ENCODE measurements around the gene TGFB2. TPM values are rescaled to one million over a fixed set of nuclear protein-coding genes. Genes with fewer than 3 reads are reported as not detected.

TGFB2 gene
- total RNA-seq, 2 experiments from 2014 or later: 0.11 TPM

- H3K27me3 Mint-ChIP-seq: no peaks in the 10 kb centered on the region
- H3K9me3 Mint-ChIP-seq: peaks cover 4% of the 10 kb centered on the region
- CTCF ChIA-PET: no interaction called here
- H3K4me1 Mint-ChIP-seq (ENCODE audit: low read depth): no peaks in the 10 kb centered on the region
- no peaks in the 10 kb centered on the region for H3K36me3 Mint-ChIP-seq (ENCODE audit: low read depth)
- TF ChIP-seq CTCF (IDR thresholded peaks at IDR 0.05): no peak
- no peak overlapping the region for H3K4me3 ChIP-seq (ENCODE audit: low read length)
- H3K9me3 ChIP-seq (ENCODE audit: control insufficient read depth in 1 of 2, insufficient read depth in 1 of 2, low read length in 2 of 2): peaks cover 0 to 8% of the 10 kb centered on the region in 2 experiments
- no peaks in the 10 kb centered on the region for H3K4me1 ChIP-seq (ENCODE audit: insufficient read depth, low read length)
- H3K27me3 ChIP-seq (ENCODE audit: control insufficient read depth in 1 of 2, insufficient read depth in 2 of 2, low read length in 2 of 2): no peaks in the 10 kb centered on the region
- ATAC-seq (ENCODE audit: poor library complexity): no peak
- no peak overlapping the region for H3K4me3 Mint-ChIP-seq
- POLR2A ChIA-PET: no interaction called here
- no peak overlapping the region for H3K27ac ChIP-seq (ENCODE audit: low read depth in 1 of 2, low read length in 2 of 2)
- intact Hi-C loops (cut with DNase I, micrococcal nuclease): no loop called here
- H3K27ac Mint-ChIP-seq: no peak overlapping the region
- H3K36me3 ChIP-seq (ENCODE audit: insufficient read depth, low read length): no peaks in the 10 kb centered on the region
- no peak for DNase-seq
Measured at GRCh38 chr1:218413179-218413578, 68.0 kb downstream of the TGFB2 start.

GRCh38 chr1:218414060-218414728 lies 69.1 kb downstream of the TGFB2 start:
- TF ChIP-seq CTCF (IDR thresholded peaks at IDR 0.05): no peak
- ChIA-PET CTCF (no interaction called here), POLR2A (no interaction called here)
- Mint-ChIP-seq H3K27ac (no peak overlapping the region), H3K27me3 (no peaks in the 10 kb centered on the region), H3K9me3 (peaks cover 4% of the 10 kb centered on the region), H3K4me3 (no peak overlapping the region), H3K36me3 (ENCODE audit: low read depth) (no peaks in the 10 kb centered on the region), H3K4me1 (ENCODE audit: low read depth) (no peaks in the 10 kb centered on the region)
- ATAC-seq (ENCODE audit: poor library complexity) (no peak), DNase-seq (no peak)
- no peak overlapping the region for H3K27ac ChIP-seq (ENCODE audit: low read depth in 1 of 2, low read length in 2 of 2)
- H3K4me3 ChIP-seq (ENCODE audit: low read length): no peak overlapping the region
- intact Hi-C loops (cut with DNase I, micrococcal nuclease): no loop called here
- H3K4me1 ChIP-seq (ENCODE audit: insufficient read depth, low read length): no peaks in the 10 kb centered on the region
- H3K9me3 ChIP-seq (ENCODE audit: control insufficient read depth in 1 of 2, insufficient read depth in 1 of 2, low read length in 2 of 2): peaks cover 0 to 8% of the 10 kb centered on the region in 2 experiments
- no peaks in the 10 kb centered on the region for H3K36me3 ChIP-seq (ENCODE audit: insufficient read depth, low read length)
- H3K27me3 ChIP-seq (ENCODE audit: control insufficient read depth in 1 of 2, insufficient read depth in 2 of 2, low read length in 2 of 2): no peaks in the 10 kb centered on the region

GRCh38 chr1:218415726-218416125 lies 70.6 kb downstream of the TGFB2 start:
- Histone ChIP-seq H3K27ac (ENCODE audit: low read depth in 1 of 2, low read length in 2 of 2) (no peak overlapping the region), H3K9me3 (ENCODE audit: control insufficient read depth in 1 of 2, insufficient read depth in 1 of 2, low read length in 2 of 2) (peaks cover 0 to 8% of the 10 kb centered on the region in 2 experiments), H3K36me3 (ENCODE audit: insufficient read depth, low read length) (no peaks in the 10 kb centered on the region), H3K4me3 (ENCODE audit: low read length) (no peak overlapping the region), H3K4me1 (ENCODE audit: insufficient read depth, low read length) (no peaks in the 10 kb centered on the region), H3K27me3 (ENCODE audit: control insufficient read depth in 1 of 2, insufficient read depth in 2 of 2, low read length in 2 of 2) (no peaks in the 10 kb centered on the region)
- ChIA-PET POLR2A (no interaction called here), CTCF (no interaction called here)
- intact Hi-C loops (cut with DNase I, micrococcal nuclease): no loop called here
- Mint-ChIP-seq H3K36me3 (ENCODE audit: low read depth) (no peaks in the 10 kb centered on the region), H3K4me1 (ENCODE audit: low read depth) (no peaks in the 10 kb centered on the region), H3K9me3 (peaks cover 4% of the 10 kb centered on the region), H3K27me3 (no peaks in the 10 kb centered on the region), H3K4me3 (no peak overlapping the region), H3K27ac (no peak overlapping the region)
- no peak for TF ChIP-seq CTCF (IDR thresholded peaks at IDR 0.05)
- DNase-seq (no peak), ATAC-seq (ENCODE audit: poor library complexity) (no peak)

All from CD4-positive, alpha-beta T cell (primary cell).